ENCODE results near the gene FIBCD1.
"Not testable (repeated sequence)": the region's sequence is repeated elsewhere in the genome, so short reads cannot be mapped to it uniquely, and the experiment has no call there.

FIBCD1 gene

DNA sequence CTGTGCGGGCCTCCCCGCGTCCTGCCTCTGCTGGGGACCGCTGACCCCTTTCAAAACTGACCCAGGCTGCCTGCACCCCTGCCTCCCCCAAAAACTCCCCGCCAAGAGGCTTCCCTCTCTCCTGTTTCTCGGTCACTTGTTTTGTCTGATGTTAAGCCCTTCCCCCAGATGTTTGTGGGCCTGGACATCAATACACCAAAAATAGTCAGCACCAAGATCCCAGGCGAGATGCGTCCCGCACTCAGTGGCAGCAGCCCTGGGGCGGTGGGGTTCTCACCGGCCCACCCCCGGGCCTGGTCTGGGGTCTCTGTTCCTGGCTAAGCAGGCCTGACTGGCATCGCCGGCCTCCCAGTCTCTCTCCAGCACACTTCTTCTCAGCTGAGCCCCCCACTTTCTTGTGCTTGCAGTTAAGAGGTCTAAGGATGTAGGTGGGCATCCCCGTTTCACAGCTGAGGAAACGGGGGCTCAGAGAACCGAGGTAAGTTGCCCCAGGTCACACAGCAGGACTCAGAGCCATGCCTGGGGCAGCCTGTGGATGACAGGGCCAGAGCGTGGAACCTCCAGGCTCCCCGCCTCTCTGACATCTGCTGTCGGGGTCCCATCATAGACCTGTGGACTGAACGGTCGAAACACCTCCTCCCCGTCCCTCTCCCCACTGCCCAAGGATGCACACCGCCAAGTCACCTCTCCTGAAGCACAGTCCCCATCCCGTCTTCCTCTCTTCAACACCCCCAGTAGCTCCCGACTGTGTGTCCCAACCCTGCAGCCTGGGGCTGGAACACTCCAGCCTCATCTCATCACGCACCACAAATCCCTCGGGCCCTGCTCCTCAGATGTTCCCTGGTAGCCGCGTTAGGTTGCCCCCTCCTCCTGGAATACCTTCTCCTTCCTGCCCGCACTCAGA, 16.8 kb downstream of the FIBCD1 start:
- no peak for DNase-seq (ENCODE audit: low read depth)

DNA sequence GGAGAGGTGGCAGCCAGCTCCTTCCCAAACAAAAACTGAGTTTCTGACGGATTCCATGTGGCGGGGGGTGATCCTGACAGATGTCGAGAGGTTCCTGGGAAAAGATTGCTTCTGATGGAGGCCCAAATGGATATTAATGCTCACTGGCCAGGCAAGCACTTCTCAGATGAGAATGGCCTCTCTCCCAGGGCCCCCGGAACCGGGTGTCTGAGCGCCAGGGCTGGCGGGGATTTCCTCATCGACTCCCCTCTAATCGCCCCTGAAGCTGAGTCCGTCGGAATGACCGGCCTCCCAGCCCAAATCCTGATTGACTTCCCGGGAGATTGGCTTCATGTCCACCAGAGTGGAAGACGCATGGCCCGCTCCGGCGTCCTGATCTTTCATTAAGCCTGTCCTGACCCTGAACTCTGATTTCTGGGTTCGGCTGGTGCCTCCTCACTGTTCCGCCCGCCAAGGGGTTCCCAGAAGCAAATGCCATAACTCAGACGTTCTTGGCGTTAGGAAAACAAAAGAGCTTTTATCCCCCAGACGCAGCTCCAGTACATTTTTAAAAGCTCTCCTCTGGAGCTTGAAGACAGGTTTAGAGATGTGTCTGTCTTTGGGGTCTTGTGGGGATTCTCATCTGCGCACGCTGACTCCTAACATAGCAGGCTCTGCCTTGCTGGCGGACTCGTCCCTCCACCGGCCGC, 17.6 kb downstream of the FIBCD1 start:
- no peak for DNase-seq (ENCODE audit: low read depth)

DNA sequence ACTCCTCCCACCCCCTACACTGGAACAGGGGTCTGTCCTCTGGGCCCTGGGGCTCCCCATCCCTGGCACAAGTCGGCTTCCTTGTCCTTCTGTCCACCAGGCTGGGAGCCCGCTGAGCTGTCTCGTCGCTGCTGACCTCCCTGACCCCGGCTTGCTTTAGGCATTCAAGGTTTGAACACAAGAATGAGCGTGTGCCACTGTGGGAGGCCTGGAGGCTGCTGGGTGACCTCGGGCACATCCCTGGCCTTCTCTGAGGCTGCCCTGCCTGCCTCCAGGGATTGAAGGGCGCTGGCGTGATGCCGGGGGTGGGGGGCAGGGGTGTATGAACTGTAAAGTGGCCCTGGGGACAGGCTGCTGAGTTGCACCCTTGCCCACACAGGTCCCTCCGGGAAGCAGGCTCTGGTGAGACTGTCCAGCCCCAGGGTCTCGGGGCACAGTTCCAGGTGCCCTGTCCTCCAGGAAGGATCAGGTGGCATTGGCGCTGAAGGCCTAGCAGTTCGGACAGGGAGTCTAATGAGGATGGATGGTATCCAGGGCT, 18.2 kb downstream of the FIBCD1 start:
- DNase-seq (ENCODE audit: low read depth) = no peak

- DNase-seq (ENCODE audit: low read depth) = no peak
These were observed 18.8 kb downstream of the FIBCD1 start for GRCh38 chr9:130920233-130920632.

DNA sequence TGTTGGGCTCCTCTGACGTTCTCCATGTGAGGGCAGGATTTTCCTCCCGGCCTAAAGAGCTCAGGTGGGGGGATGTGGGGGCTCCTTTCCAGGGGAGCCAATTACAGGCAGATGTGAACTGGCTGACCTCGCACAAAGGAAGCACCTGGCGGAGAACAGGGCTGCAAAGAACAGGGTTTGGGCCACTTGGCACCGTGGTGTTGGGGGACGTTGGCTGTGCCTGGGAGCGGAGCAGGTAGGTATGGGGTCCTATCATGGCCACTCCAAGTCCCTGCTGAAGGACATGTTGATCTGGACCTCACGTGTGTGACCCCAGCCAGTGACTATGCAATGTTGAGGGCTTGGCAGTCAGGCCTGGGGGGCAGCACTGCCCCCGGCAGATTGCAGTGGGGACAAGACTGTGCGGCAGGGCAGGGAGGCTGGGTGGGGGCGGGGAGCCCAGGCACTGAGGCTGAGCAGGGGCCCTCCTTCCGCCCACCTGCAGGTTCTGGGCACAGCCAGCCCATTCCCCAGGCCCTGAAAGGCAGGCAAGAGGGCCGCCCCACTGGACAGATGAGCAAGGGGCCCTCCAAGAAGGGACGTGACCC, 19.4 kb downstream of the FIBCD1 start:
- DNase-seq (ENCODE audit: low read depth) = no peak

GRCh38 chr9:130918826-130919558, 20.1 kb downstream of the FIBCD1 start:
- DNase-seq (ENCODE audit: low read depth) = no peak

DNA sequence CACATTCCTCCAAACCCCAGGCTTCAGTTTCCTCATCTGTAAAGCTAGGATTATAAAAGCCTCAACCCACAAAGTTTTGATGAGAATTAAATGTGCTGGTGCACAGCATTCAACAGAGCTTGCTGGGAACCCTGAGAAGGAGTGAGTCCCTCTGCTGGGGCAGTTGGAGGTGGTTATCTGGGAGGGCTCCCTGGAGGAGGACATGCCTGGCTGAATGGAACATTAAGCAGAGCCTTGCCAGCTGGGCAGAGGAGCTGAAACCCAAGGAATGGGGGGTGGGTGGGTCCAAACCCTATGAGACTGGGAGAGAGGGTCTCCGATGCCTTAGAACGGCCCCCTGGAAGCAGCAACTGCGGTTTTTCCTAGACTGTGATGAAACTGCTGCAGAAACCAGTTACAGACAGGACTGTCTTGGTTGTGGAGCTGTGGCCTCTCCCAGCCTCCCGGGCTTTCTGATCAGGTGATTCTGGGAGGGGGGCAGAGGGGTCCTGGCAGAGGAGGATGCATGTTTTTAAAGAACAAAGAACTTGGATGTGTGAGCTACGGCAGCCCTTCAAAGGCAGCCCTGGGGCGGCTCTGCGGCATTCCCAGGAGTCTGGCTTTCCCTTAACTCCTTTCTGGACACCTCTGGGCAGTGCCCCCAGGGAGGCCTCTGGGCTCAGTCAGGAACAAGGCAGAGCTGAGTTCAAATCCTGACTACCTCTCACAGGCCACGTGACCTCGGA, 20.8 kb downstream of the FIBCD1 start:
- DNase-seq (ENCODE audit: low read depth) = no peak

GRCh38 chr9:130917168-130917960, 21.7 kb downstream of the FIBCD1 start:
- DNase-seq (ENCODE audit: low read depth) = no peak

DNA sequence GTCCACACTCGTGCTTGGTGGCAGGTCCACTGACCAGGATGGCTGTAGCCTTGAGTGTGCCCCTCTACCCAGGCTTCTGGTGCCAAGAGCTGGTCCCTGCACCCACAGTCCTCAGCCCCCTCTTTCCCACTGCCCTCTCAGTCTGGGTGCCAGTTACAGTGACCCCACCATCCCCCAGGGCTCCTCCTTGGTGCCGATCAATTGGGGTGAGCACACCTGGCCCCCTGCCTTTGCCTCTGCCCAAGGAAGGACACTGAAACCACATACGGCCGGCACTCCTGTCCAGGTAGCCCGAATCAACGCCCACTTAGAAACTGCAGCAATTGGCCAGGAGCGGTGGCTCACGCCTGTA, 24.0 kb downstream of the FIBCD1 start:
- DNase-seq (ENCODE audit: low read depth) = no peak

GRCh38 chr9:130914417-130915095, 24.5 kb downstream of the FIBCD1 start:
- DNase-seq (ENCODE audit: low read depth) = no peak

DNA sequence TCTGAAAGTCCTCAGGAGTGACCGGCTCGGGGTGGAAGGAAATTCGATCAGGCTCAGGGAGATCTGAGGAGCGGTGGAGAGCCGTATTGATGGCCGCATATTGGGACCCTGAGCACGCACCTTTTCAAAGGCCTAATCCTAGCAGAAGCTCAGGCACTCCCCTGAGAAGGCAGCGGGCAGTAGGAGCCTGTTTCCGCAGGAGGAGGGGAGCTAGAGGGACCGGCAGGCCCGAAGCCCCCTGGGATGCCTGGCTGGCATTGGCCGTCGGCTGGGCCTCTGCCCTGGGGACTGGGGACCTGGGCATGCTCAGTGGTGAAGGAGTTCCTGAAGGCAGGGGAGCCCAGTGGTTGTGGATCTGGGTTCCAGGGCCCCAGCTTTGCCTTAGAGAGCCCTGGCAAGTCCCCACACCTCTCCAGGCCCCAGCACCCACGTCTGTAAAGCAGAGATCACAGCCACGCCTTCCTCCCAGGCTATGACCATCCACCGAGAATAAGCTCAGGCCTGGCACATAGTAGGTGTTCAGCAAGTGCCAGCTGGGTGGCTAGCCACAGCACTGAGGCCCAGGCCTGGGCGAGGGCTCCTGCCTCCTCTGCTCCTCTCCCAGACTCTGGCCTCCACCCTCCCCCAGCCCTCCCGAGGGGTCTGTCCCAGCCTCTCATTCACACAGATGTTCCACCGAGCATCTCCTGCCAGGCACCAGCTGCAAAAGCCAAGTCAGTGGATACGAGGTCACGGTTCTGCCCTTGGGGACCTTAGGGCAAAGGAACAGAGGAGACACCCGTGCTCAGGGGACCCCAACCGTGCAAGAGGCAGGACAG, 25.2 kb downstream of the FIBCD1 start:
- no peak for DNase-seq (ENCODE audit: low read depth)

- no peak for DNase-seq (ENCODE audit: low read depth)
These were observed 26.0 kb downstream of the FIBCD1 start for GRCh38 chr9:130912932-130913598.

DNA sequence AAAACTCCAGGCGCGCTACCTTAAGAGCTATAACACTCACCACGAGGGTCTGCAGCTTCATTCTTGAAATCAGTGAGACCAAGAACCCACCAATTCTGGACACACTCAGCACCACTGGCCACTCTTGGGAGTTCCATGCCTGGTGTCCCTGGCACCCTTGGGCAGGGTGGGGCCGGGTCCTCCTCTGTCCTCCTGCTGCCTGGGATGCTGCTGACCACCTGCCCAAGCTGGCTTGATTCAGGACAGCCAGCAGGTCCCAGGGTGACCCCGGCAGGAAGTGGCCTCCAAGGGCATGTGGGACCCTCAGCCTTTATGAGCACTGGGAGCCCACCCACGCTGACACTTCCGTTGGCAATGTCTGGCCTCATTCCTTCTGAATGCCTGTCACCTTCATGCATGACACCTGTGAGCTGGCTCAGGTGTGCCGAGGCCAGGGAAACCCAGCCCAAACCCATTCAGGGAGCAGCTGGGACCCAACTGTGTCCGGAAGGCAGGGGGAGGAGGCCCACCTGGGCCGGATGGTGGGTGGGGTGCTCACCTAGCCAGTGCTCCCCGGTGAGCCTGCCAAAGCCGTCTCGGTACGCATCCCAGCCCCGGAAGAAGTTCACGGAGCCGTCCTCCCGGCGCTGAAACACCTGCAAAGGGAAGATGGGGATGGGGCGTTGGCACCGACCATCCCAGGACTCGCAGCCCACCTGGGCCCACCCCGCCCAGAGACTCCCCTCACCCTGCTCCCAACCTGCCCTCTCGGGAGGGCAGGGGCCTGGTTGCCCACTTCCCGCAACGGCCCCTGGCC, 27.6 kb downstream of the FIBCD1 start:
- no peak for DNase-seq (ENCODE audit: low read depth)

DNA sequence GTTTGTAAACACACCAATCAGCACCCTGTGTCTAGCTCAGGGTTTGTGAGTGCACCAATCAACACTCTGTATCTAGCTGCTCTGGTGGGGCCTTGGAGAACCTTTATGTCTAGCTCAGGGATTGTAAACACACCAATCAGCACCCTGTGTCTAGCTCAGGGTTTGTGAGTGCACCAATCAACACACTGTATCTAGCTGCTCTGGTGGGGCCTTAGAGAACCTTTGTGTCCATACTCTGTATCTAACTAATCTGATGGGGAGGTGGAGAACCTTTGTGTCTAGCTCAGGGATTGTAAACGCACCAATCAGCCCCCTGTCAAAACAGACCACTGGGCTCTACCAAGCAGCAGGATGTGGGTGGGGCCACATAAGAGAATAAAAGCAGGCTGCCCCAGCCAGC, 28.4 kb downstream of the FIBCD1 start:
- not testable (repeated sequence) for DNase-seq (ENCODE audit: low read depth)

GRCh38 chr9:130910041-130910440, 29.0 kb downstream of the FIBCD1 start:
- not testable (repeated sequence) for DNase-seq (ENCODE audit: low read depth)

GRCh38 chr9:130908878-130909355, 30.1 kb downstream of the FIBCD1 start:
- DNase-seq (ENCODE audit: low read depth) = no peak

DNA sequence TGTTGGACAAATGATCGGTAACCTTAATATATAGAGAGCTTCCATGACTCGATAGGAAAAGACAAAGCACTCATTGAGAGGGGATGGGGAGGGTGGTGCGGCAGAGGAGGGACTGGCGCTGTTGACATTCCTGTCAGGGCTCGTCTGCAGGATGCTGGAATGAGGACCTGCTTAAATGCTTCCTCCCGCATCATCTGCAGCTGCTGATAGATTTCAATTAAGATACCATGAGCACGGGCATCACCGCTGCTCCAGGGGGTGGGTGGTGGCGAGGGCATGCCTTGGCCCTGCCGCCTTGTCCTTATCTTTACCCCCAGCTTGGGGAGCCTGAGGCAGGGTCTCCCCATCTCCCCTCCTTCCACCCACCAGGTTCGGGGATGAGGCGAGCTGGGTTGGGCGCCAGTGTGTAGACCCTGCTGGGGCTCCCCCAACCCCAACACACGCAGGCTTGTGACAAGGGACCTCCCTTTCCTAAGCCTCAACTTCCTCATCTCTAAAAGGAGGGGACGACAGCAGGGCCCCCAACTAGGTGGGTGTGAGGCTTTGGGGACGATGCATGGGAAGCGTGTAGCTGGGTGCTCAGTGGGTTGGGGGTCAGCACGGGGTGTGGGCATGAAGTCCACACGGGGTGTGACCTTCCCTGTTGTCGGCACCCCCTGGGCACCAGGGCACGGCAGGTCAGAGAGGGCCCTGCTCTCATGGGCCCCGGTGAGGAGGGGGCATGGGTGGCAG, 30.7 kb downstream of the FIBCD1 start:
- no peak for DNase-seq (ENCODE audit: low read depth)

Measured in stimulated activated CD4-positive, alpha-beta T cell treated with anti-CD3 and anti-CD28 coated beads, Interleukin-2, amount 100 ng/mL, for 4 hours (primary cell).